Measurements from ENCODE around the gene HPD. TPM values are rescaled to one million over a fixed set of nuclear protein-coding genes. Genes with fewer than 3 reads are reported as not detected.
A peak's percentile ranks its signal among the peaks of the same experiment; 100 is the strongest.

HPD gene
- total RNA-seq, 2 experiments from 2014 or later: not detected

DNA sequence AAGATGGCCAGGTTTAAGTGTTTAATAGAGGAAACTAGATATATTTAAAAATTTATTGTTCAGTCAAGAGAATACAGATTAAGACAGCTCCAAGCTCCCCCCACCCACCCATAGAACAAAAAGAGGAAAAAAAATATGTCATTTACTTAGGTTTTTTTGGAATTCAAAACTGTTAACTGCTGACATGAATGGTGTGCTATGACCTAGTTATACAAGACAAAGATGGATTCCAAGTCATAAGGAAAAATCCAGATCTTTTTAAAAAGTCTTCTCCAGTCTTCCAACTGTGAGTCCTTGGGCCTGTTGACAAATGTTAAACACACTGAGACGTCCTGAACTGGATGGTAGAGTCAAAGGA, 56.2 kb downstream of the HPD start:
- no peaks in the 10 kb centered on the region for H3K9me3 Mint-ChIP-seq (ENCODE audit: low read depth)

DNA sequence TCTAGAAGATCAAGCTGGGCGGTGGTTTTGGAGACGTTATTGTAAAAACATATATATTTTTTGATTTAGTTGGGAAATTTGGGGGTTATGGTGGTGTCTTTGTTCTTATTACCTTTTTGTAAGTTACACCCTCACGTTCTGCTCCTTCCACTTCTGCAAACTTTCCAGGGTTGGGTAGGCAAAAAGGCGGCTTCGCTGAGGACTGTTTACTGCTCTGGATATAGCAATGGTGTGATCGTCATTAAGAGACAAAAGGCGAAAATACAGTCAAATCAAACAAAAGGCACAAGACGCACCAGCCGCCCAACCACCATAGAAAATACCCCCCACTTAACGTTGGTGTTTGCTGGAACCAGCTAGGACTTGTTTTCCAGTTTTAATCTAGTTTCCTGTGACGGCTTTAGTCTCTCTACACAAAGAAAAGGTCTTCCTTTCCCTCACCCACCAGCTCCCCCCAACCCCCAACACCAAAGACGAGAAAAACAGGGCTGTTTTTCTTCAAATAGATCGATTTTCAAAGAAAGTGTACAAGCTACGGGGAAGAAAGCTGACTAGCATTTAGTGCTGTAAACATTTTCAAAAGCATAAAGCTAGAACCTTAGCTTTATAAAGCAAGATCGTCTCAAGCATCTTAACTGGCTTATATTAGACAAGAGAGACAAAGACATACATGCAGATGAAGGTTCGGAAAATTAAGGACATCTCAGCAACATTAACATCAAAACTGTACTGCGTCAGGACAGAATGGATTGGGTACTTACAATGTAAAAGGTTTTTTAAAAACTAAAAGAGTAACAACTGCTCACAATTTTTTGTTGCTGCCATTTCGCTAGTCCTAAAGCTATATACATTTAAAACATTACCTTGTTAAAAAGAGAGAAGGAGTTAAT, 56.8 kb downstream of the HPD start:
- DNase-seq (peak; percentile 70), ATAC-seq (no peak)
- no peaks in the 10 kb centered on the region for H3K9me3 Mint-ChIP-seq (ENCODE audit: low read depth)
- H3K36me3 Mint-ChIP-seq: peaks cover 29% of the 10 kb centered on the region
- H3K27ac Mint-ChIP-seq: peak overlapping the region; percentile 100
- no peaks in the 10 kb centered on the region for H3K27me3 Mint-ChIP-seq
- CTCF ChIA-PET: interaction anchor here (1.4 to 45.4 kb wide), 5 partner anchors 4 to 116 kb away, joined by 3 to 1678 read pairs (median 17); partner anchors contain the start of genes CFAP251, PSMD9, RHOF and SETD1B
- peak overlapping the region; percentile 89 for H3K4me3 Mint-ChIP-seq
- H3K4me1 Mint-ChIP-seq: peaks cover 35% of the 10 kb centered on the region

More for the DNA sequence above, 56.2 kb downstream of the HPD start:
- DNase-seq (no peak), ATAC-seq (no peak)
- peak overlapping the region; percentile 100 for H3K27ac Mint-ChIP-seq
- H3K4me3 Mint-ChIP-seq: peak overlapping the region; percentile 89
- H3K36me3 Mint-ChIP-seq: peaks cover 30% of the 10 kb centered on the region
- H3K27me3 Mint-ChIP-seq: no peaks in the 10 kb centered on the region
- CTCF ChIA-PET: interaction anchor here (1.4 to 45.4 kb wide), 5 partner anchors 5 to 116 kb away, joined by 3 to 1678 read pairs (median 17); partner anchors contain the start of genes CFAP251, PSMD9, RHOF and SETD1B
- peaks cover 38% of the 10 kb centered on the region for H3K4me1 Mint-ChIP-seq

DNA sequence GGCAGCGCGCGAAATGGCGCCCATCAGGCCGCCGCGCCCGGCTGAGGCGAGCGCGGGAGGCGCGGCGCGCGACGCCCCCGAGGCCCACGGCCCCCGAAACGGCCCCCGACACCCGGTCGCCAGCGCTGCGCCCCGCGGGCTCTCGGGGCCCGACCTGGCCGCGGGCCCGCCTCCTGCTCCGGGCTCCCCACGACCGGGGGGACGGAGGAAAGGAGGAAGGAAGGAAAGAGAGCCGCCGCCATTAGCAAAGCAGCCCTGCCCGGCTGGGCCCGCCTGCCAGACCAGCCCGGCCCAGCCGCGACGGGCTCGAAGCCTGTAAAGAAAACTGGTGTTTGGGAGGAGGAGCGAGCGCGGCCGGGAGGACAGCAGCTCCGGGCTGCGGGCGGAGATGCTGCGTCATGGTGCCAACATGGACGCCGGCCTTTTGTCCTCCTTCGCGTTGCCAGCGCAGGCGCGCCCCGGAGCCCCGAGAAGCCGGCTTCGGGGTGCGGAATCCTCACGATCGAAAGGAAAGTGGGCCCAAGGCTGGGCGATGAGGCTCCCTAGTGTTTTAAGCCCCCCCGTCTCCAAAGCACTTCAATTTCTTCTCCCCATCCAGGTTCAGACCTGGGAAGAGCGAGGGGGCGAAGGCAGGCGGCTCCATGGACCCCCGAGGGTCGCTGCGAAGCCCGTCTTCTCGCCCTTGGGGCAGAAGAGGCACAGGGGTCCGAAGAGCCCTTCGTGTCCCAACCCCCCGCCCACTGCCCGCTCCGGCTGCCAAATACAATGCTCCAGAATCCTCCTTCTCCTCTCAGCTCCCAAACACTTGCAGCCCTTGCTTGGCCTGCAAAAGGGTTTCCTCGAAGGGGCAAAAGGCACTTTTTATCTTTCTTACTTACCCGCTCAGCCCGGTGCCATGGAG, 57.7 kb downstream of the HPD start:
- no peaks in the 10 kb centered on the region for H3K27me3 Mint-ChIP-seq
- peaks cover 24% of the 10 kb centered on the region for H3K36me3 Mint-ChIP-seq
- peak overlapping the region; percentile 100 for H3K27ac Mint-ChIP-seq
- DNase-seq (peak; percentile 84), ATAC-seq (peak; percentile 10)
- CTCF ChIA-PET: interaction anchor here (0.6 to 45.4 kb wide), 4 partner anchors 3 to 911 kb away, joined by 3 to 1678 read pairs (median 848); partner anchors contain the start of genes PSMD9, RHOF and SETD1B
- no peaks in the 10 kb centered on the region for H3K9me3 Mint-ChIP-seq (ENCODE audit: low read depth)
- peak overlapping the region; percentile 89 for H3K4me3 Mint-ChIP-seq
- peaks cover 26% of the 10 kb centered on the region for H3K4me1 Mint-ChIP-seq

DNA sequence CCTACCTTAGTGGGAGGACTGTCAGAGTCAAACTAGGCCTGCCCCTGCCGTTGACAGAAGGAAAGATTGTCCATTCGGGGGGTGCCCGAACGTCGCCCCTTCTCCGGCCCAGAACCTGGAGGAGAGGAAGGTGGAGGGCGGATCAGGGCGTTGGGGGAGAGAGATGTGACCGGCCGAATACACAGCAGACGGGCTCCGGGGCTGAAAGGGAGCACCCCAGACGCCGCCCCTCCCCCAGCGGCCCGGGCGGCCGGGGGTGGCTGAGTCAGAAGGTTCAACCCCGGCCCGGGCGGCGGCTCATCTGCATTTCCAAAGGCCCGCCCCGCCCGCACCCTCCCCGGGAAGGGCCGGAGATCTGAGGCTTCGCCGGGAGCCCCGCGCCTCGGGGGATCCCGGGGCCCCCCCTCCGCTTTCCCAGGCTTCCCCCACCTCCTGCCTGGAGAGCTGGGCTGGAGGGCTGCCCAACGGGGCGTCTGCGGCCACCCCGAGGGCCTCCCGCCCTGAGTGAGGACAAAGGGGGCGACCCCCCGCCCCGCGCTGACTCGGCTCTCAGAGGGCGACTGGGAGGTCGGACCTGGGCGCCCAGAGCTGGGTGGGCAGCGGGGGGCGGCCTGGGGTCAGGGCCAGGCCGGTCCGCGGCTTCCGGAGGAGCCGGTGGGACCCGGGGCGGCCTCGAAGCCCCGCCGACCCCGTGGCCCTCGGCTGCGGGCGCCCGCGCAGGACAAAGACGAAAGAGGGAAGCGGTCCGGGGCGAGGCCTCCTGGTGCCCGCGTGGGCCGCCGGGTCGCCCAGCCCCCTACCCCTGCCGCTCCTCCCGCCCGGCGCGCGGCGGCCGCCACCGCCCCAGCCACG, 58.6 kb downstream of the HPD start:
- H3K4me1 Mint-ChIP-seq: peaks cover 27% of the 10 kb centered on the region
- peak; percentile 88 for DNase-seq
- H3K27me3 Mint-ChIP-seq: no peaks in the 10 kb centered on the region
- H3K27ac Mint-ChIP-seq: peak overlapping the region; percentile 92
- H3K4me3 Mint-ChIP-seq: peak overlapping the region; percentile 76
- peaks cover 21% of the 10 kb centered on the region for H3K36me3 Mint-ChIP-seq
- CTCF ChIA-PET: interaction anchor here (0.7 to 45.4 kb wide), 6 partner anchors 3 to 109 kb away, joined by 3 to 1678 read pairs (median 11); partner anchors contain the start of genes PSMD9, RHOF and SETD1B
- ATAC-seq: peak; percentile 37
- H3K9me3 Mint-ChIP-seq (ENCODE audit: low read depth): no peaks in the 10 kb centered on the region

DNA sequence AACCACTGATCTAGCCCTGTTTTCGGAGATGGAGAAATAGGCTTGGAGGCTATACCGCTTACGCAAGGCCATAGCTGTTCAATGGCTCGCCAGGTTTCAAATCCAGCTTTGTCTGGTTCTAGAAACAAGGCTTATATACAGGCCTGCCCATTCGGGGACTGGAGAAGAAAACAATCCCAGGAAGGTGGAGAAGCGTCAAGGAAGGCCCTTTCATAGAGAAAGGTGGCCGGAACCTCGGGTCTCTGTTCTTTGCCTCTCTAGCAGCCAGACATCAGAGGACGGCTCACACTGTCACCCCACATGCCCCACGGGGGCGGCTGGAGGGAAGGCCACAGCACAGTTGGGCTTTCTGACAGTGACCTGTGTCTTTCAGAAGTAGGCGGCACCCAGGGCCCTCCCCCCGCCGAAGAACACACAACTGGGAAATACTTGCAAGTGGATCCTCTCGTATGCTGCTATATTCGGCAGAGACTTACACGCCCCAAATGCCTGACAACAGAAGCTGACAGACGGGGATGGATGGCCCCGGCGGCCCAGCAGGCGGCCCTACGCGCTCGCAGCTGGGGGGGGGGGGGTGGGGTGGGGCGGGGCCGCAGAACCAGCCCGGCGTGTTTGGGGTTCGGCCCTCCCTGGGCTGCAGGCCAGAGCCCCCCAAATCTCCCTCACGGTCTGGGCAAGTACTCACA, 59.4 kb downstream of the HPD start:
- DNase-seq (peak; percentile 77), ATAC-seq (peak; percentile 5)
- peak overlapping the region; percentile 92 for H3K27ac Mint-ChIP-seq
- H3K4me1 Mint-ChIP-seq: peaks cover 34% of the 10 kb centered on the region
- H3K4me3 Mint-ChIP-seq: peak overlapping the region; percentile 76
- no peaks in the 10 kb centered on the region for H3K9me3 Mint-ChIP-seq (ENCODE audit: low read depth)
- peaks cover 19% of the 10 kb centered on the region for H3K36me3 Mint-ChIP-seq
- H3K27me3 Mint-ChIP-seq: no peaks in the 10 kb centered on the region
- CTCF ChIA-PET: interaction anchor here (0.7 to 45.4 kb wide), 7 partner anchors 2 to 108 kb away, joined by 3 to 1678 read pairs (median 6); partner anchors contain the start of genes PSMD9, RHOF and SETD1B

DNA sequence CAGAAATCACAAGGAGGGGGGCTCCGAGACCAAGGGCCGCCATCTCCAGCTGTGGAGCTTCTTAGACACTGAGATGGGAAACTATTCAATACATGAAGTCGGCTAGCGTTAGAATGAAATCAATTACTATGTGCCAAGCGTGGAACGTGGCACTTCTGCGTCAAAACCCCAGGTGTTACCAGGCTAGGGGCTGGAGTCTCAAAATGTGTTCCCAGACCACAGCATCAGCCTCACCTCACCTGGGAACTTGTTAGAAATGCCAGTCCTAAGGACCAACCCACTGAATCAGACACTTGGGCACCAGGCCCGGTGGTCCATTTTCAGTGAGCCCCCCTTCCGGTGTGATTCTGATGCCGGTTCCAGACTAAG, 59.9 kb downstream of the HPD start:
- H3K4me1 Mint-ChIP-seq: peaks cover 35% of the 10 kb centered on the region
- CTCF ChIA-PET: interaction anchor here (1.1 to 45.4 kb wide), 6 partner anchors 1 to 108 kb away, joined by 3 to 1678 read pairs (median 6); partner anchors contain the start of genes PSMD9, RHOF and SETD1B
- H3K36me3 Mint-ChIP-seq: peaks cover 19% of the 10 kb centered on the region
- no peak for ATAC-seq
- no peak for DNase-seq
- no peaks in the 10 kb centered on the region for H3K27me3 Mint-ChIP-seq
- no peaks in the 10 kb centered on the region for H3K9me3 Mint-ChIP-seq (ENCODE audit: low read depth)
- peak overlapping the region; percentile 92 for H3K27ac Mint-ChIP-seq
- H3K4me3 Mint-ChIP-seq: peak overlapping the region; percentile 76

DNA sequence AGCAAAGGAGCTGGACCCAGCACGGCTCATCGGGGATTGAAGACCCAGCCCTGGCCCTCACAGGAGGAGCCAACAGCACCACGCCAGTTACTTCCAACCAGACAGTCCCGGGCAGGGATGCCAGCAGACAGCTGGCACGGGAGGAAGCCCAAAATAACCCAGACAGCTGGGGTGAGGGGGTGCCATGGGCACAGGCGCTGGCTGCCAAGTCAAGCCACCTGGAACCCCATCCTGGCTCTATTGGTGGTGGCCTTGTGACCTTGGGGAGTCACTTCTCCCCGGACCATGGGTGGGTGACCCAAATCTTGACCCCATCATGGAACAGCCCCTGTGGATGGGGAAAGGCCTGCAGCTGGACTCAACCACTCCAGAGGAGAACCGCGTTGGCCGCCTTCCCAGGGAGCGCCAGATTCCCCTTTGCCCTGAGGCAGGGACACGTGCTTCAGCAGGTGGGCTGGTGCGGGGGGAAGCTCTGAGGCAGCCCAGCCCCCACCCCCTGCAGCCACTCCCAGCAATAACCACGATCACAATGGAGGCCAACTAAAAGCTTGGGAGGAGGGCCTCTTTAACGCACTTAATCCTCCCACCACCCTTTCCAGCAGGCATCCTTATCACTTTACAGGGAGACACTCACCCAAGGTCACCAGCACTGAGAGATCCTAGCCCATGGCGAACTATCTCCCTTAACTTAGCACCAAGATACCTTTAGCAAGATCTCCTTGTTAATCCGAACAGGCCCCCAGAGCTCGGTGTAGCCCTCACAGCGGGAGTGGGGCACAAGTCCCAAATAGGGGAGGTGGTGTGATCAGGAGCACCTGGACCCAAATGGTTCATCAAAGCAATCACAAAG, 60.5 kb downstream of the HPD start:
- Mint-ChIP-seq H3K27me3 (no peaks in the 10 kb centered on the region), H3K4me1 (peaks cover 35% of the 10 kb centered on the region), H3K36me3 (peaks cover 19% of the 10 kb centered on the region), H3K27ac (peak overlapping the region; percentile 92), H3K4me3 (peak overlapping the region; percentile 76), H3K9me3 (ENCODE audit: low read depth) (no peaks in the 10 kb centered on the region)
- CTCF ChIA-PET: interaction anchor here (1.4 to 45.4 kb wide), 5 partner anchors 1 to 95 kb away, joined by 3 to 1678 read pairs (median 7); partner anchors contain the start of genes PSMD9, RHOF and SETD1B
- ATAC-seq: no peak
- DNase-seq: no peak

DNA sequence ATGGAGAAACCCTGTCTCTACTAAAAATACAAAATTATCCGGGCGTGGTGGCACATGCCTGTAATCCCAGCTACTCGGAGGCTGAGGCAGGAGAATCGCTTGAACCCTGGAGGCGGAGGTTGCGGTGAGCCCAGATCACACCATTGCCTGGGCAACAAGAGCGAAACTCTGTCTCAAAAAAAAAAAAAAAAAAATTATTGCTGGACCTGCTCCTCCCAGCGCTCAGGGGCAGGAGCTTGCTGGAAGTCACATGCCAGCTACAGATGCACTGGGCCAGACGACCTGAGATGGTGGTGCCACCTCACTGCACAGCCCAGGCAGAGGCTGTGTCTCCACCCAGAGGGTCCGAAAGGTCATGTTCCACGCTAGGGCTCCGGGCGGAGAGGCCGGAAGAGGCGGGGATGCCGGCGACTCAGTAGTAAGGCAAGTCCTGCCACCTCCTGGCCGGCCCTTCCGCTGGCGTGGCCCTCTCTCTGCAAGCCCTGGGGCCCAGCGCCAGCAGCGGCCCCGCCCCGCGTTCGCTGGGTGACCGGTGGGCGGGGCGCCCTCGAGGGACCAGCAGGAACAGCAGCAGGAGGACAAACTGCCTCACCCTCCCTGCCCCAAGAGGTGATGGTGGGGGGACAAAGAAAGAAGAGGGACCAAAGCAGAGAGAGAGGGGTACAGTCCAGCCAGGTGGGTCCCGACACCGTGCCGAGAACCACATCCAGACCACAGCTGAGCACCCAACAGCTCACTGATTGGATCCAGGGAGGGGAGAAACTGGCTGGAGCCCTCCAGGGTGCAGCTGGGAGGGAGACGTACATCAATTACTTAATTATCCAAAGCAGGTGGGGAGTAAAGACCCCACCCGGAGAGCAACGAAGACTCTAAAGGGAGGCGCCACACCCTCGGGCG, 61.6 kb downstream of the HPD start:
- DNase-seq (no peak), ATAC-seq (no peak)
- no peak overlapping the region for H3K4me3 Mint-ChIP-seq
- peaks cover 33% of the 10 kb centered on the region for H3K4me1 Mint-ChIP-seq
- peak overlapping the region; percentile 34 for H3K27ac Mint-ChIP-seq
- H3K9me3 Mint-ChIP-seq (ENCODE audit: low read depth): no peaks in the 10 kb centered on the region
- H3K27me3 Mint-ChIP-seq: no peaks in the 10 kb centered on the region
- peaks cover 23% of the 10 kb centered on the region for H3K36me3 Mint-ChIP-seq
- CTCF ChIA-PET: interaction anchor here (1.6 to 45.4 kb wide), 5 partner anchors 0 to 93 kb away, joined by 3 to 1678 read pairs (median 130); partner anchors contain the start of genes PSMD9, RHOF and SETD1B

DNA sequence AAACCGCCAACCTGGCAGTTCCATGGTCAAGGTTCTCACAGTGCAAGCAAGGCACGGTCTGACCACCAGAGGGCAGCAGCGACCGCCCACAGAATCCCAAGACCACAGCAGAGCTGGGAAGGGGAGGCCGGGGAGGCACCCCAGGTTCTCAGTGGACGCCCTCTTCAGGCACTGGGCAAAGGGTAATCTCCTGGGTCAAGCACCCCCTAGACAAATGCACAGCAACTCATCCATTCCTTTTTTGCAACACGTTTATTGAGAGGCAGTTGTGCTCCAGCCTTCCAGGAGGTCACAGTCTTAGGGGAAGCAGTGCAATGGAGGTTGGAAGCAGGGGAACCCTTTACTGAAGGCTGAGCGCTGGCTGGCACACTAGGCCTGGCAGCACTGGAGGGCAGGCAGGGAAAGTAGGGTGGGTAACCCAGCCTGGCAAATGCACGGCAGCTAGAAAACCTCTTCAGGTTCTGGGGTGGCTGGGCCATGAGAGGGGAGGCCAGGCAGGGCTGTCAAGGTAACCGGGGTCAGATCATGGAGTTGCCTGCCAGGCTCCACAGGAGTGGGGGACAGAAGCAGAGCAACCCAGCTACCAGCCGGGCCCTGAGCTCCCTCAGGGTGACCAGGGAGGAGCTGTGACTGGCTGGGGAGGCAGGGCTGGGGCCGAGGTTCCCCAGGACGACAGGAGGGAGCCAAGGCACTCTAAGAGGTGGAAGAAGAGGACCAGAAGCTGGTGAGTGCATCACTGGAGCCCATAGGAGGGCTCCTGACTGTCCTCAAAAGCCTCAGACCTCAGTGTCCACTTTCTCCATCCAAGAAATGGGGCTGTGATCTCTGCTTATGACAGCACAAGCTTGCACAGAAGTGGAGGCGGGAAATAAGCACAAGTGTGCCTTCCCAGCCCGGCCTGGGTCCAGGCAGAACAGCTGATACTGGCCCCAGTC, 63.4 kb downstream of the HPD start:
- no peaks in the 10 kb centered on the region for H3K9me3 Mint-ChIP-seq (ENCODE audit: low read depth)
- no peaks in the 10 kb centered on the region for H3K27me3 Mint-ChIP-seq
- peak overlapping the region; percentile 90 for H3K27ac Mint-ChIP-seq
- H3K4me3 Mint-ChIP-seq: peak overlapping the region; percentile 93
- CTCF ChIA-PET: interaction anchor here (0.6 to 45.4 kb wide), 32 partner anchors 2 to 395 kb away, joined by 3 to 1678 read pairs (median 10); partner anchors contain the start of genes CFAP251, ORAI1, PSMD9 and RHOF
- ATAC-seq (no peak), DNase-seq (peak; percentile 91)
- H3K4me1 Mint-ChIP-seq: peaks cover 46% of the 10 kb centered on the region
- peaks cover 22% of the 10 kb centered on the region for H3K36me3 Mint-ChIP-seq

Data from activated CD8-positive, alpha-beta memory T cell treated with anti-CD3 and anti-CD28 coated beads, Interleukin-2, amount 10 ng/mL, durations not matched to agents 7 days and 5 days (primary cell).